GM19035 (cell line): ENCODE measurements around the gene RPS6KL1.

ENCODE experiments used
- ATAC-seq: cut with Tn5 transposase; IDR thresholded peaks from one replicate; pipeline ENCODE4 v1.9.1; 2021; ENCODE audit not compliant: unreplicated experiment

The RPS6KL1 gene

GRCh38 chr14:74858022-74858421 is 65.0 kb downstream of the RPS6KL1 start:
- no peak for ATAC-seq

GRCh38 chr14:74856366-74856765 is 66.7 kb downstream of the RPS6KL1 start:
- no peak for ATAC-seq

DNA sequence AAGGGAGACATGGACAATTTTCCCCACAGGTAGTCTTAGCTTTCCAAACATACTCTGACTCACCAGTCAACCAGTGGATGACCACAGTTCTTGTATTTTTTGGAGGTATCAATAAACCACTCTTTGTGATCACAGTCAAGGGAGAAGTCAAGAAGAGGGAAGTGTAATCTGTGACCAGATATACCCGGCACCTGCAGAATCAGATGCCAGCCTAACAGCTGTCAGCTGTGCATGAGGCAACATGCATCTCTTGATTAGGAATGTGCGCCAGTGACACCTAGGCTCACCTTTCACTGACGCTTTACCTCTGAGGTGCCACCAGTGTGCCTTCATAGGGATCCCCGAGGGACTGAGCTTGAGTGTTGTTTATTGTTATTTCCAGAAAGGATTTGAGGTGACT is 67.1 kb downstream of the RPS6KL1 start:
- no peak for ATAC-seq

- no peak for ATAC-seq
Measured at GRCh38 chr14:74855021-74855420, 68.0 kb downstream of the RPS6KL1 start.
